DOHH2 (cell line): ENCODE results near the gene ZBTB7C.

Experiments used
- H3F3A ChIP-seq: fragments of 200-600 bp; sonication (generic), shearing (Covaris generic); 2 replicates; pipeline ENCODE4 v1.6.0; 2016; ENCODE audit warnings: antibody characterized with exemption, mild to moderate bottlenecking; ENCODE audit not compliant: control insufficient read depth, insufficient read depth
- H3K27ac ChIP-seq: fragments of 200-600 bp; sonication (generic); 2 replicates; pipeline ENCODE4 v1.5.1; 2014; ENCODE audit warnings: low read depth, mild to moderate bottlenecking, low read length, moderate library complexity
- H3K27me3 ChIP-seq: fragments of 200-600 bp; sonication (generic); 2 replicates; pipeline ENCODE4 v1.6.1; 2014; ENCODE audit warnings: mild to moderate bottlenecking, low read length, mixed read lengths; ENCODE audit not compliant: control insufficient read depth
- H3K36me3 ChIP-seq: fragments of 200-600 bp; sonication (generic); 2 replicates; pipeline ENCODE4 v1.6.1; 2014; ENCODE audit warnings: mild to moderate bottlenecking, low read length, moderate library complexity, mixed read lengths; ENCODE audit not compliant: control insufficient read depth
- H3K4me1 ChIP-seq: fragments of 200-600 bp; sonication (generic); 2 replicates; pipeline ENCODE4 v1.6.1; 2014; ENCODE audit warnings: mild to moderate bottlenecking, low read length, mixed read lengths; ENCODE audit not compliant: control insufficient read depth
- H3K4me2 ChIP-seq: fragments of 200-600 bp; sonication (generic); 2 replicates; pipeline ENCODE4 v1.6.0; 2014; ENCODE audit warnings: mild to moderate bottlenecking, low read length, moderate library complexity
- H3K4me3 ChIP-seq: fragments of 200-600 bp; sonication (generic); 2 replicates; pipeline ENCODE4 v1.5.1; 2014; ENCODE audit warnings: mild to moderate bottlenecking, low read length, mixed read lengths
- H3K79me2 ChIP-seq: fragments of 200-600 bp; sonication (generic); 2 replicates; pipeline ENCODE4 v1.6.1; 2014; ENCODE audit warnings: mild to moderate bottlenecking, low read length, mixed read lengths; ENCODE audit not compliant: control insufficient read depth
- H3K9me2 ChIP-seq: fragments of 200-600 bp; sonication (generic); replicated peaks from 2 replicates; pipeline ENCODE4 v1.6.1; 2014; ENCODE audit warnings: mild to moderate bottlenecking, low read length, mixed read lengths; ENCODE audit not compliant: control insufficient read depth
- H3K9me3 ChIP-seq: fragments of 200-600 bp; sonication (generic); 2 replicates; pipeline ENCODE4 v1.6.1; 2014; ENCODE audit warnings: antibody characterized with exemption, low read length, mixed read lengths; ENCODE audit not compliant: control insufficient read depth, insufficient read depth
- H4K20me1 ChIP-seq: fragments of 200-600 bp; sonication (generic); 2 replicates; pipeline ENCODE4 v1.6.0; 2014; ENCODE audit warnings: low read depth, mild to moderate bottlenecking, antibody characterized with exemption, low read length, moderate library complexity; ENCODE audit not compliant: control insufficient read depth, insufficient read depth
- EZH2phosphoT487 ChIP-seq: fragments of 200-600 bp; sonication (generic); IDR thresholded peaks from 2 replicates; pipeline ENCODE4 v1.6.1; 2017; ENCODE audit warnings: borderline replicate concordance, mild to moderate bottlenecking, antibody characterized with exemption, low read length, moderate library complexity, mixed read lengths
- TF ChIP-seq, protein P1 (sequence below): fragments of 200-600 bp; sonication (generic); IDR thresholded peaks from one replicate; pipeline ENCODE4 v1.5.1; 2014; ENCODE audit warnings: antibody characterized with exemption, mild to moderate bottlenecking, low read depth, low read length; ENCODE audit not compliant: poor library complexity, severe bottlenecking

ZBTB7C gene

GRCh38 chr18:47979611-47980200, 429.5 kb downstream of the ZBTB7C start:
- Histone ChIP-seq H3K36me3 (no peaks in the 10 kb centered on the region), H3K9me2 (no peaks in the 10 kb centered on the region), H3K4me1 (peaks cover 21% of the 10 kb centered on the region), H3K4me2 (no peak overlapping the region), H4K20me1 (no peaks in the 10 kb centered on the region), H3K79me2 (no peaks in the 10 kb centered on the region), H3K9me3 (0 out of 2 replicates have a peak, but pooled peaks cover 3% of the 10 kb centered on the region), H3K27ac (no peak overlapping the region), H3F3A (no peaks in the 10 kb centered on the region), H3K4me3 (no peak overlapping the region), H3K27me3 (no peaks in the 10 kb centered on the region)
- TF ChIP-seq, protein P1, sequence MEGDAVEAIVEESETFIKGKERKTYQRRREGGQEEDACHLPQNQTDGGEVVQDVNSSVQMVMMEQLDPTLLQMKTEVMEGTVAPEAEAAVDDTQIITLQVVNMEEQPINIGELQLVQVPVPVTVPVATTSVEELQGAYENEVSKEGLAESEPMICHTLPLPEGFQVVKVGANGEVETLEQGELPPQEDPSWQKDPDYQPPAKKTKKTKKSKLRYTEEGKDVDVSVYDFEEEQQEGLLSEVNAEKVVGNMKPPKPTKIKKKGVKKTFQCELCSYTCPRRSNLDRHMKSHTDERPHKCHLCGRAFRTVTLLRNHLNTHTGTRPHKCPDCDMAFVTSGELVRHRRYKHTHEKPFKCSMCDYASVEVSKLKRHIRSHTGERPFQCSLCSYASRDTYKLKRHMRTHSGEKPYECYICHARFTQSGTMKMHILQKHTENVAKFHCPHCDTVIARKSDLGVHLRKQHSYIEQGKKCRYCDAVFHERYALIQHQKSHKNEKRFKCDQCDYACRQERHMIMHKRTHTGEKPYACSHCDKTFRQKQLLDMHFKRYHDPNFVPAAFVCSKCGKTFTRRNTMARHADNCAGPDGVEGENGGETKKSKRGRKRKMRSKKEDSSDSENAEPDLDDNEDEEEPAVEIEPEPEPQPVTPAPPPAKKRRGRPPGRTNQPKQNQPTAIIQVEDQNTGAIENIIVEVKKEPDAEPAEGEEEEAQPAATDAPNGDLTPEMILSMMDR, result no peak
- no peak for TF ChIP-seq EZH2phosphoT487

DNA sequence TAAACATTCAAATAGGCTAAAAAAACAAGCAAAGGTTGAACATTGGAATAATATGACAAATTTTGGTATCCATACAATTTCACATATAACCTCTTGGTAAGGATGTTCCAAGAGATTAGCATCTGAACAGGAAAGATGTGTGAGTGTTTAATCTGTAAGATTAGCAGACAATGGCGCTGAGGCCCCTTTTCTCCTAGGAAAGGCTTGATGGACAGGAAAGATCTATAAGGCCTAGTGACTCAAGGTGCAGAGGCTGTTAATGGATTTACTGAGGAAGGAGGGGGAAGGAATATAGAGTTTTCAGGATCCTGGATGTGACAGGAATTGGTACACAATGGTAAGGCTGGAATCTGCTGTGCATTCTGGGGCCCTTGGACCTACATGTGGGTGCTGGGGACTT, 430.6 kb downstream of the ZBTB7C start:
- no peaks in the 10 kb centered on the region for H4K20me1 ChIP-seq
- H3K27ac ChIP-seq, result no peak overlapping the region
- H3K36me3 ChIP-seq, result no peaks in the 10 kb centered on the region
- H3K9me2 ChIP-seq, result no peaks in the 10 kb centered on the region
- no peak overlapping the region for H3K4me2 ChIP-seq
- TF ChIP-seq EZH2phosphoT487, result no peak
- TF ChIP-seq, protein P1, result no peak
- H3K4me1 ChIP-seq, result peaks cover 16% of the 10 kb centered on the region
- no peaks in the 10 kb centered on the region for H3K27me3 ChIP-seq
- no peak overlapping the region for H3K4me3 ChIP-seq
- no peaks in the 10 kb centered on the region for H3K79me2 ChIP-seq
- H3F3A ChIP-seq, result no peaks in the 10 kb centered on the region
- 0 out of 2 replicates have a peak, but pooled peaks cover 3% of the 10 kb centered on the region for H3K9me3 ChIP-seq

GRCh38 chr18:47978141-47978540, 431.0 kb downstream of the ZBTB7C start:
- H3K9me3 ChIP-seq, result 0 out of 2 replicates have a peak, but pooled peaks cover 3% of the 10 kb centered on the region
- no peaks in the 10 kb centered on the region for H3K27me3 ChIP-seq
- H3K27ac ChIP-seq, result no peak overlapping the region
- no peaks in the 10 kb centered on the region for H3F3A ChIP-seq
- TF ChIP-seq, protein P1, result no peak
- no peak for TF ChIP-seq EZH2phosphoT487
- no peaks in the 10 kb centered on the region for H4K20me1 ChIP-seq
- H3K36me3 ChIP-seq, result no peaks in the 10 kb centered on the region
- no peak overlapping the region for H3K4me2 ChIP-seq
- H3K9me2 ChIP-seq, result no peaks in the 10 kb centered on the region
- H3K79me2 ChIP-seq, result no peaks in the 10 kb centered on the region
- H3K4me3 ChIP-seq, result no peak overlapping the region
- H3K4me1 ChIP-seq, result peaks cover 13% of the 10 kb centered on the region
